ENCODE data around the gene MIP.
"Not testable (repeated sequence)": the region's sequence is repeated elsewhere in the genome, so short reads cannot be mapped to it uniquely, and the experiment has no call there.

MIP gene

GRCh38 chr12:56454557-56454956 lies at the start of gene MIP:
Gene MIP, minus strand, starts transcription at chr12:56454657. Its CDS starts 44 bp downstream, at chr12:56454613.
- no peak for FAIRE-seq

GRCh38 chr12:56499879-56500278 lies 45.4 kb upstream of the MIP start:
- not testable (repeated sequence) for FAIRE-seq

GRCh38 chr12:56499452-56499851 lies 45.0 kb upstream of the MIP start:
- FAIRE-seq = not testable (repeated sequence)

GRCh38 chr12:56498126-56498902 lies 43.9 kb upstream of the MIP start:
- not testable (repeated sequence) for FAIRE-seq

GRCh38 chr12:56496704-56497103 lies 42.2 kb upstream of the MIP start:
- FAIRE-seq = not testable (repeated sequence)

GRCh38 chr12:56494481-56494880 lies 40.0 kb upstream of the MIP start:
- FAIRE-seq = not testable (repeated sequence)

GRCh38 chr12:56494106-56494415 lies 39.6 kb upstream of the MIP start:
- FAIRE-seq = not testable (repeated sequence)

- not testable (repeated sequence) for FAIRE-seq
Observed at GRCh38 chr12:56493409-56494105, 39.1 kb upstream of the MIP start.

GRCh38 chr12:56490360-56490759 lies 35.9 kb upstream of the MIP start:
- no peak for FAIRE-seq

GRCh38 chr12:56488041-56488955 lies 33.8 kb upstream of the MIP start, which contains the start of gene GLS2:
Gene GLS2, minus strand, starts transcription at chr12:56488161. Its CDS starts 43 bp downstream, at chr12:56488118.
- FAIRE-seq = no peak

- FAIRE-seq = no peak
Observed at GRCh38 chr12:56487448-56488040, 33.1 kb upstream of the MIP start.

- no peak for FAIRE-seq
Observed at GRCh38 chr12:56486694-56487093, 32.2 kb upstream of the MIP start.

- FAIRE-seq = no peak
Observed at GRCh38 chr12:56484566-56484965, 30.1 kb upstream of the MIP start.

- no peak for FAIRE-seq
Observed at GRCh38 chr12:56479625-56480024, 25.2 kb upstream of the MIP start.

- FAIRE-seq = no peak
Observed at GRCh38 chr12:56477521-56478225, 23.2 kb upstream of the MIP start.

GRCh38 chr12:56476972-56477432 lies 22.5 kb upstream of the MIP start:
- no peak for FAIRE-seq

- no peak for FAIRE-seq
Observed at GRCh38 chr12:56476143-56476542, 21.7 kb upstream of the MIP start.

GRCh38 chr12:56474389-56474788 lies 19.9 kb upstream of the MIP start:
- no peak for FAIRE-seq

GRCh38 chr12:56469007-56469930 lies 14.8 kb upstream of the MIP start:
- no peak for FAIRE-seq

- FAIRE-seq = peak; percentile 68
Observed at GRCh38 chr12:56468216-56469006, 14.0 kb upstream of the MIP start, which contains the start of gene SPRYD4. Gene SPRYD4, plus strand, starts transcription at chr12:56468578. Its CDS starts 14 bp downstream, at chr12:56468592.
